ENCODE data around the gene WNT8B. TPM values are rescaled to one million over a fixed set of nuclear protein-coding genes. Genes with fewer than 3 reads are reported as not detected.
A peak's percentile ranks its signal among the peaks of the same experiment; 100 is the strongest.

Gene WNT8B
- total RNA-seq, 4 donors from 2014 or later: not detected

- intact Hi-C loops (cut with DNase I): no loop called here
- Histone ChIP-seq H3K36me3 (peaks cover 7 to 39% (median 9%) of the 10 kb centered on the region in 3 donors), H3K4me3 (peak overlapping the region; percentile 81 to 94 (median 86)), H3K4me1 (peaks cover 7 to 31% (median 11%) of the 10 kb centered on the region in 3 donors), H3K27me3 (no peaks in the 10 kb centered on the region), H3K9me3 (no peaks in the 10 kb centered on the region), H3K27ac (peak overlapping the region; percentile 82 to 92 (median 86))
- TF ChIP-seq POLR2A (IDR thresholded peaks at IDR 0.05) (no peak), CTCF (IDR thresholded peaks at IDR 0.05) (no peak)
- WGBS, 2 donors: 0% methylated on average over 10 to 16 of the region's 18 CpGs
- no peak for DNase-seq
Measured at GRCh38 chr10:100528921-100529474, 66.2 kb downstream of the WNT8B start.

GRCh38 chr10:100529475-100530298, 66.9 kb downstream of the WNT8B start, which contains the start of gene NDUFB8:
TSS of gene NDUFB8 (minus strand) at chr10:100529871. CDS start at chr10:100529851, 20 bp downstream.
- Histone ChIP-seq H3K4me3 (peak within 1 kb of the TSS; percentile 81 to 94 (median 86)), H3K9me3 (no peaks in the 10 kb centered on the region), H3K27ac (peak within 1 kb of the TSS; percentile 82 to 92 (median 86)), H3K27me3 (no peaks in the 10 kb centered on the region), H3K36me3 (peaks cover 7 to 32% (median 7%) of the 10 kb centered on the region in 3 donors), H3K4me1 (peaks cover 7 to 32% (median 11%) of the 10 kb centered on the region in 3 donors)
- peak in 1 of 6 experiments; percentile 30 for TF ChIP-seq CTCF (IDR thresholded peaks at IDR 0.05)
- peak in 2 of 4 donors; percentile 42 to 53 for TF ChIP-seq POLR2A (IDR thresholded peaks at IDR 0.05)
- DNase-seq: peak; percentile 56
- 1% methylated on average over 29 of the region's 43 CpGs for WGBS, 2 donors
- intact Hi-C loops (cut with DNase I): no loop called here

- no peak overlapping the region for H3K27ac ChIP-seq
- TF ChIP-seq CTCF (IDR thresholded peaks at IDR 0.05): no peak
- no peak for TF ChIP-seq POLR2A (IDR thresholded peaks at IDR 0.05)
- intact Hi-C loops (cut with DNase I): no loop called here
Measured at GRCh38 chr10:100531761-100532160, 69.0 kb downstream of the WNT8B start.

More at GRCh38 chr10:100531761-100532160, 69.0 kb downstream of the WNT8B start:
- H3K4me1 ChIP-seq: peaks cover 14 to 50% (median 20%) of the 10 kb centered on the region in 3 donors
- no peaks in the 10 kb centered on the region for H3K9me3 ChIP-seq
- no peak for DNase-seq
- no peaks in the 10 kb centered on the region for H3K27me3 ChIP-seq
- H3K4me3 ChIP-seq: no peak overlapping the region
- peaks cover 0 to 12% (median 0%) of the 10 kb centered on the region in 3 donors for H3K36me3 ChIP-seq

Other genes with a start within 250 kb of the WNT8B start
- 10 to 100 TPM in 3 of 4 donors, 1 to 10 TPM in 1; 6.9 to 20.8 (median 19.5) TPM for gene CHUK, start 233.4 kb upstream of the WNT8B start, total RNA-seq
- gene CWF19L1, start 195.4 kb upstream of the WNT8B start, total RNA-seq: 10 to 100 TPM in 3 of 4 donors, 1 to 10 TPM in 1; 6.7 to 22.1 (median 19.4) TPM
- gene BLOC1S2, start 176.3 kb upstream of the WNT8B start, total RNA-seq: 10 to 100 TPM; 38.3 to 73.1 (median 54.5) TPM
- not detected for gene PKD2L1, start 132.8 kb upstream of the WNT8B start, total RNA-seq
- 100 to 1,000 TPM in 2 of 4 donors, 10 to 100 TPM in 2; 46.7 to 307 (median 101) TPM for gene SCD, start 115.8 kb upstream of the WNT8B start, total RNA-seq
- 1 to 10 TPM in 3 of 4 donors, under 1 TPM in 1; 0.85 to 7.1 (median 2.5) TPM for gene SEC31B, start 56.9 kb downstream of the WNT8B start, total RNA-seq
- 100 to 1,000 TPM; 160 to 215 (median 187) TPM for gene NDUFB8, start 66.9 kb downstream of the WNT8B start, total RNA-seq
- gene HIF1AN, start 72.9 kb downstream of the WNT8B start, total RNA-seq: 10 to 100 TPM in 3 of 4 donors, 1 to 10 TPM in 1; 8.6 to 13.2 (median 11.6) TPM

Data from esophagus squamous epithelium (tissue), 5 donors.